K562 (cell line): ENCODE measurements around the gene SIGLEC11. TPM values are rescaled to one million over a fixed set of nuclear protein-coding genes. Genes with fewer than 3 reads are reported as not detected.
"Not testable (repeated sequence)": the region's sequence is repeated elsewhere in the genome, so short reads cannot be mapped to it uniquely, and the experiment has no call there.

ENCODE experiments used
- ATAC-seq: fragments of 200-7000 bp; cut with Tn5 transposase; 3 replicates; pipeline ENCODE4 v1.9.1; 2020; ENCODE audit warnings: moderate library complexity
- BruUV-seq: library from RNA; stranded (reverse); fragments of 400-500 nt; replicated peaks from 2 replicates; lab custom pipeline; 2021; lab: Mats Ljungman, UMichigan
- CTCF ChIA-PET: fragments of 300-600 bp; formaldehyde crosslinking; extraction: SDS; loops from one replicate; lab custom pipeline; 2021; ENCODE audit warnings: low intra/inter-chr PET ratio; lab: Yijun Ruan, JAX
- POLR2A ChIA-PET: fragments of 300-600, 350-650 bp; sonication (Branson Sonifier 250); formaldehyde crosslinking; extraction: SDS; loops from one replicate; lab custom pipeline; 2021; ENCODE audit warnings: antibody characterized with exemption, inconsistent platforms; lab: Yijun Ruan, JAX
- DNase-seq, 4 experiments: peaks; one replicate each; pipeline versions ENCODE4 v3.0.0 to v3.0.0-alpha.2; 2011 to 2018; ENCODE audit warnings: low spot score in 3 of 4, mixed read lengths in 3 of 4; ENCODE audit errors: extremely low read depth in 1 of 4
- FAIRE-seq: peaks from 2 replicates; lab custom pipeline; 2011; peaks lifted over from hg19 to GRCh38; lab: Jason Lieb, UNC
- H2AFZ ChIP-seq: 2 replicates; pipeline ENCODE4 v1.6.0; 2011; ENCODE audit warnings: low read depth, low read length, control low read depth, inconsistent platforms
- H3K27ac ChIP-seq: fragments of 200-600 bp; 3 replicates; pipeline ENCODE4 v1.8.0; 2011; ENCODE audit warnings: low read depth, mild to moderate bottlenecking, control low read depth, inconsistent platforms, low read length, moderate library complexity, mixed read lengths; ENCODE audit errors: extremely low read depth
- H3K27me3 ChIP-seq, 2 experiments: fragments of 300-600 bp in 1 of 2; 2 replicates in 1 of 2; 3 replicates in 1 of 2; pipeline versions ENCODE4 v1.6.0 to v1.8.0; 2011; ENCODE audit warnings: inconsistent platforms in 2 of 2, low read length in 2 of 2, mild to moderate bottlenecking in 1 of 2, mixed read lengths in 1 of 2, moderate library complexity in 1 of 2; ENCODE audit not compliant: control insufficient read depth in 2 of 2, insufficient read depth in 2 of 2
- H3K36me3 ChIP-seq: fragments of 300-600 bp; 3 replicates; pipeline ENCODE4 v1.8.0; 2011; ENCODE audit warnings: mild to moderate bottlenecking, low read length, inconsistent platforms; ENCODE audit not compliant: control insufficient read depth, insufficient read depth
- H3K4me1 ChIP-seq, 2 experiments: fragments of 200-600 bp in 1 of 2; replicated peaks in 1 of 2; 2 replicates in 1 of 2; 3 replicates in 1 of 2; pipeline versions ENCODE4 v1.5.1 to v1.8.0; 2011; ENCODE audit warnings: inconsistent platforms in 2 of 2, low read length in 2 of 2, mild to moderate bottlenecking in 1 of 2, mixed read lengths in 1 of 2, moderate library complexity in 1 of 2; ENCODE audit not compliant: control insufficient read depth in 2 of 2, insufficient read depth in 2 of 2
- H3K4me2 ChIP-seq: 2 replicates; pipeline ENCODE4 v1.6.1; 2011; ENCODE audit warnings: low read length, control low read depth, inconsistent platforms, mixed read lengths; ENCODE audit not compliant: insufficient read depth
- H3K4me3 ChIP-seq: fragments of 200-600 bp; sonication (generic), shearing (Covaris generic); 2 replicates; pipeline ENCODE4 v1.5.1; 2016; ENCODE audit warnings: control low read depth, inconsistent platforms
- H3K79me2 ChIP-seq: fragments of 200-600 bp; 3 replicates; pipeline ENCODE4 v1.8.0; 2011; ENCODE audit warnings: low read length, inconsistent platforms; ENCODE audit not compliant: control insufficient read depth, insufficient read depth
- H3K9ac ChIP-seq, 2 experiments: 2 replicates each; pipeline versions ENCODE4 v1.6.0 to v1.6.1; 2011; ENCODE audit warnings: low read depth in 2 of 2, low read length in 2 of 2, control low read depth in 1 of 2, inconsistent platforms in 1 of 2, mild to moderate bottlenecking in 1 of 2, mixed read lengths in 1 of 2; ENCODE audit not compliant: insufficient read depth in 1 of 2
- H3K9me1 ChIP-seq: one replicate; pipeline ENCODE4 v1.6.0; 2011; ENCODE audit warnings: inconsistent platforms, mild to moderate bottlenecking, low read length, moderate library complexity; ENCODE audit not compliant: control insufficient read depth, insufficient read depth
- H3K9me3 ChIP-seq: replicated peaks from 2 replicates; pipeline ENCODE4 v1.5.1; 2011; ENCODE audit warnings: low read depth, low read length, inconsistent platforms; ENCODE audit not compliant: control insufficient read depth, insufficient read depth
- H4K20me1 ChIP-seq: replicated peaks from 2 replicates; pipeline ENCODE4 v1.6.1; 2011; ENCODE audit warnings: low read length, inconsistent platforms, mixed read lengths; ENCODE audit not compliant: control insufficient read depth, insufficient read depth
- ADNP ChIP-seq: fragments of 200-800 bp; sonication (Bioruptor generic); IDR thresholded peaks from 2 replicates; pipeline ENCODE4 v1.6.1; 2016; ENCODE audit warnings: missing genetic modification characterization, missing compliant biosample characterization
- ATF2 ChIP-seq: sonication (generic); formaldehyde crosslinking; IDR thresholded peaks from 2 replicates; pipeline ENCODE4 v1.8.1; 2022; ENCODE audit warnings: missing genetic modification reagents
- BCOR ChIP-seq: fragments of 450-650 bp; IDR thresholded peaks from 2 replicates; pipeline ENCODE4 v1.6.1; 2016
- GTF2E2 ChIP-seq: fragments of 200-800 bp; sonication (Bioruptor generic); IDR thresholded peaks from 2 replicates; pipeline ENCODE4 v1.6.1; 2016; ENCODE audit warnings: missing genetic modification characterization, missing compliant biosample characterization
- HDGF ChIP-seq: fragments of 450-650 bp; IDR thresholded peaks from 2 replicates; pipeline ENCODE4 v1.6.1; 2016
- HSF4 ChIP-seq: fragments of 250-450 bp; sonication (Bioruptor Pico); IDR thresholded peaks from 2 replicates; pipeline ENCODE4 v2.1.2; 2022; ENCODE audit warnings: mild to moderate bottlenecking, moderate library complexity, borderline replicate concordance
- TCF7L2 ChIP-seq: fragments of 150-350 bp; IDR thresholded peaks from 2 replicates; pipeline ENCODE4 v1.6.1; 2016; ENCODE audit warnings: low read depth, mild to moderate bottlenecking, low read length, moderate library complexity
- ZNF384 ChIP-seq: IDR thresholded peaks from 2 replicates; pipeline ENCODE4 v1.6.1; 2012; ENCODE audit warnings: low read depth, low read length, improper control_type of control experiment
- ZNF699 ChIP-seq: fragments of 250-450 bp; sonication (Bioruptor Pico); IDR thresholded peaks from 2 replicates; pipeline ENCODE4 v1.8.0; 2021; ENCODE audit warnings: mild to moderate bottlenecking, moderate library complexity; ENCODE audit not compliant: insufficient replicate concordance
- WGBS: fragments of 100-300 bp; shearing (Covaris generic); methylation state at CpG from one replicate; pipeline ENCODE4 v1.1.6; 2016; ENCODE audit warnings: low coverage, mixed read lengths; ENCODE audit not compliant: insufficient coverage; ENCODE audit errors: missing lambda C conversion rate; 5-methylcytosine and 5-hydroxymethylcytosine counted together
- in situ Hi-C: fragments of 300-500 bp; cut with MboI; formaldehyde crosslinking; loops from 4 replicates; pipeline ENCODE4 v1.15.0; 2018; ENCODE audit warnings: inconsistent platforms, mixed read lengths
- intact Hi-C: fragments of 100-400 bp; cut with micrococcal nuclease; formaldehyde crosslinking; loops from 2 replicates; pipeline ENCODE4 v1.14.2; 2022
- polyA plus RNA-seq, 8 experiments: library from polyadenylated mRNA; depleted of rRNA in 4 of 8; stranded (reverse) in 5 of 8; unstranded in 3 of 8; fragments of >200 nt; fragmentation: Nextera tagmentation in 2 of 8; fragmentation: Illumina TruSeq in 1 of 8; extraction: Ambion mirVana in 2 of 8; extraction: Trizol in 1 of 8; gene quantifications; 2 replicates each; pipeline versions ENCODE4 v1.2.1 to v1.2.3, GENCODE V29; 2011 to 2014; ENCODE audit warnings: inconsistent platforms in 1 of 8, missing spikeins in 1 of 8
- total RNA-seq, 7 experiments: library from RNA; depleted of rRNA in 6 of 7; stranded (reverse); fragments of >200 nt in 6 of 7; fragmentation: Illumina TruSeq in 2 of 7; extraction: Trizol in 2 of 7; gene quantifications; 2 replicates each; pipeline versions ENCODE4 v1.2.1 to v1.2.3, GENCODE V29; 2011 to 2021; ENCODE audit warnings: low replicate concordance in 1 of 7

Gene SIGLEC11
- total and polyA plus RNA-seq, 9 of the 15 experiments (the other 6 are each of a cell fraction or from before 2014, with no cell fraction given), result not detected

DNA sequence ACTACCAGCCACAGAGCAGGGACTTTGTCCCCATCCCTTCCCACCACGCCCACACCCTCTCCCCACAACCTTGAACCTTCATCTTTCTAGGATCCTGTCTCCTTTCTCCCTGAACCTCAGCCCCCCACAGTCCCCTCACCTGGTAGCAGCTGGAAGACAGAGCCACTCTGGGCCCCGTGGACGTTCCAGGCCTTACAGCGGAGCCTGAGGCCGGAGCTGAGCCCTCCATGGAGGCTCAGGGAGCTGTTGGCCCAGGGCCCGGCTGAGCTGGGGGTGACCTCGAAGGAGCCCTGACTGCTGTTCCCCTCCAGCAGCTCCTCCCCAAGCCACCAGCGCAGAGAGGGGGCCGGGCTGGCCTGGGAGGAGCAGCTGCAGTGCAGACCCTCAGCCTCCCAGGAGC is 2.8 kb downstream of the SIGLEC11 start:
- H3K36me3 ChIP-seq, BruUV-seq, H2AFZ ChIP-seq, CTCF ChIA-PET, in situ Hi-C loops, H3K27ac ChIP-seq, ATAC-seq, H4K20me1 ChIP-seq, H3K4me2 ChIP-seq, H3K9ac ChIP-seq, H3K79me2 ChIP-seq, FAIRE-seq, H3K4me3 ChIP-seq, POLR2A ChIA-PET, DNase-seq, H3K27me3 ChIP-seq, H3K9me3 ChIP-seq, H3K9me1 ChIP-seq, intact Hi-C loops: not testable (repeated sequence)
- peaks cover 18 to 22% of the 10 kb centered on the region in 2 experiments; a peak in 4 of 5 replicates for H3K4me1 ChIP-seq
- 19% methylated on average over 6 of the region's 9 CpGs for WGBS

GRCh38 chr19:49957262-49957915 is 3.6 kb downstream of the SIGLEC11 start:
- in situ Hi-C loops, result no loop called here
- intact Hi-C loops, result no loop called here
- no peak for ATAC-seq
- POLR2A ChIA-PET, result no interaction called here
- H3K9me1 ChIP-seq, result no peaks in the 10 kb centered on the region
- 42% methylated on average over 10 of the region's 10 CpGs for WGBS
- no peak for DNase-seq
- H3K36me3 ChIP-seq, result no peaks in the 10 kb centered on the region
- peaks cover 0 to 3% of the 10 kb centered on the region in 2 experiments; a peak in 1 of 5 replicates for H3K27me3 ChIP-seq
- H3K9me3 ChIP-seq, result no peaks in the 10 kb centered on the region
- TF ChIP-seq ZNF699 (CRISPR knock-in tag), result no peak
- TF ChIP-seq BCOR, result 0 out of 2 replicates have a peak, but pooled peaks have one; percentile 3
- TF ChIP-seq ZNF384, result peak; percentile 27; the same call in 1 of the 2 replicates
- TF ChIP-seq GTF2E2, result no peak
- no peak for TF ChIP-seq ATF2
- no peak for TF ChIP-seq HDGF
- TF ChIP-seq HSF4, result no peak
- TF ChIP-seq TCF7L2, result no peak
- TF ChIP-seq ADNP, result peak; percentile 67
- peaks cover 18 to 22% of the 10 kb centered on the region in 2 experiments; a peak in 4 of 5 replicates for H3K4me1 ChIP-seq
- CTCF ChIA-PET, result no interaction called here
- H3K27ac ChIP-seq, result no peak overlapping the region
- no peaks in the 10 kb centered on the region for H3K79me2 ChIP-seq
- no peaks in the 10 kb centered on the region for H4K20me1 ChIP-seq
- H3K4me2 ChIP-seq, result no peak overlapping the region
- H3K4me3 ChIP-seq, result no peak overlapping the region
- no peak overlapping the region for H2AFZ ChIP-seq
- H3K9ac ChIP-seq, result no peak overlapping the region
- no peak for FAIRE-seq
- no TSS peak for BruUV-seq
